Thyroid gland (tissue), 4 donors: ENCODE data around the gene FAM229B. TPM values are rescaled to one million over a fixed set of nuclear protein-coding genes. Genes with fewer than 3 reads are reported as not detected.

Source experiments
- DNase-seq, 2 donors: peaks; one replicate each; pipeline ENCODE4 v3.0.0-alpha.2; 2019
- H3K27ac ChIP-seq, 3 donors: fragments of 200-600 bp; sonication (generic); 1 replicate in 2 of 3; 2 replicates in 1 of 3; pipeline ENCODE4 v1.5.1; 2016 to 2019; ENCODE audit warnings: mild to moderate bottlenecking in 1 of 3, moderate library complexity in 1 of 3
- H3K27me3 ChIP-seq: fragments of 200-600 bp; sonication (generic); one replicate; pipeline ENCODE4 v1.5.1; 2019
- H3K36me3 ChIP-seq, 2 donors: fragments of 200-600 bp; sonication (generic); one replicate each; pipeline ENCODE4 v1.5.1; 2016 to 2019
- H3K4me1 ChIP-seq, 2 donors: fragments of 200-600 bp; sonication (generic); one replicate each; pipeline ENCODE4 v1.5.1; 2017 to 2019
- H3K4me3 ChIP-seq, 3 donors: fragments of 200-600 bp; sonication (generic); replicated peaks in 1 of 3; 1 replicate in 2 of 3; 2 replicates in 1 of 3; pipeline ENCODE4 v1.5.1; 2016; ENCODE audit warnings: mild to moderate bottlenecking in 1 of 3
- H3K9me3 ChIP-seq: fragments of 200-600 bp; sonication (generic); one replicate; pipeline ENCODE4 v1.5.1; 2017
- POLR2A ChIP-seq, 2 donors: fragments of 450-650 bp; IDR thresholded peaks; one replicate each; pipeline ENCODE4 v1.6.1; 2017; ENCODE audit warnings: antibody characterized with exemption in 2 of 2, mild to moderate bottlenecking in 2 of 2, moderate library complexity in 1 of 2
- WGBS, 2 donors: methylation state at CpG; one replicate each; pipeline ENCODE4 v1.1.5; 2017; 5-methylcytosine and 5-hydroxymethylcytosine counted together
- intact Hi-C: fragments of 100-400 bp; cut with DNase I; formaldehyde crosslinking; loops from one replicate; pipeline ENCODE4 v1.15.1; 2023
- total RNA-seq, 4 donors: library from RNA; depleted of rRNA; stranded (reverse); fragments of >200 nt; gene quantifications; one replicate each; pipeline ENCODE4 v1.2.3, GENCODE V29; 2016
- TF ChIP-seq, protein P1 (sequence below), 6 experiments: fragments of 200-600 bp in 3 of 6; fragments of 450-650 bp in 3 of 6; sonication (generic) in 3 of 6; IDR thresholded peaks; one replicate each; pipeline ENCODE4 v1.5.1; 2016 to 2019; ENCODE audit warnings: antibody characterized with exemption in 6 of 6, mild to moderate bottlenecking in 2 of 6, inconsistent platforms in 1 of 6, moderate library complexity in 1 of 6

FAM229B gene
- total RNA-seq, 4 donors from 2014 or later: 8.3 to 29.2 (median 13.9) TPM

DNA sequence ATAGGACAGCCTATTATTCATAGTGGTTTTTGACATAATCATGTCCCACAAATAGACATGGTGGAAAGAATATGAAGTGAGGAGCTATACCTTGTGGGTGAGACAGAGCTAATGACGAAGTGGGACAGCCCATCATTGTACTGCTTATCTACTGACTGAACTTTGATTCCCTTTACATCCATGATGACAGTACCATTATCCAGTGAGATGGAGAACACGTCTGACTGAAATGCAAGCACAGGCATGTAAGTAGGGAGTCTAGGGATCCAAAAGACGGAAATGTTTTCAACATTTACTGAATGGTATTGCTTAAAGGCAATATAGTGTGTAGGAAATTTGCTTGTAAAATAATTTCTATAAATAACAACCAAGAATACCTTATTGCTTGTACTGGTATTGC is 43.5 kb downstream of the FAM229B start:
- no peak overlapping the region for H3K4me3 ChIP-seq
- H3K27ac ChIP-seq: no peak overlapping the region
- H3K36me3 ChIP-seq: no peaks in the 10 kb centered on the region
- intact Hi-C loops: no loop called here
- DNase-seq: no peak
- H3K4me1 ChIP-seq: no peaks in the 10 kb centered on the region
- no peaks in the 10 kb centered on the region for H3K9me3 ChIP-seq
- TF ChIP-seq, protein P1, sequence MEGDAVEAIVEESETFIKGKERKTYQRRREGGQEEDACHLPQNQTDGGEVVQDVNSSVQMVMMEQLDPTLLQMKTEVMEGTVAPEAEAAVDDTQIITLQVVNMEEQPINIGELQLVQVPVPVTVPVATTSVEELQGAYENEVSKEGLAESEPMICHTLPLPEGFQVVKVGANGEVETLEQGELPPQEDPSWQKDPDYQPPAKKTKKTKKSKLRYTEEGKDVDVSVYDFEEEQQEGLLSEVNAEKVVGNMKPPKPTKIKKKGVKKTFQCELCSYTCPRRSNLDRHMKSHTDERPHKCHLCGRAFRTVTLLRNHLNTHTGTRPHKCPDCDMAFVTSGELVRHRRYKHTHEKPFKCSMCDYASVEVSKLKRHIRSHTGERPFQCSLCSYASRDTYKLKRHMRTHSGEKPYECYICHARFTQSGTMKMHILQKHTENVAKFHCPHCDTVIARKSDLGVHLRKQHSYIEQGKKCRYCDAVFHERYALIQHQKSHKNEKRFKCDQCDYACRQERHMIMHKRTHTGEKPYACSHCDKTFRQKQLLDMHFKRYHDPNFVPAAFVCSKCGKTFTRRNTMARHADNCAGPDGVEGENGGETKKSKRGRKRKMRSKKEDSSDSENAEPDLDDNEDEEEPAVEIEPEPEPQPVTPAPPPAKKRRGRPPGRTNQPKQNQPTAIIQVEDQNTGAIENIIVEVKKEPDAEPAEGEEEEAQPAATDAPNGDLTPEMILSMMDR (IDR thresholded peaks at IDR 0.05): no peak
- TF ChIP-seq POLR2A (IDR thresholded peaks at IDR 0.05): no peak
- no peaks in the 10 kb centered on the region for H3K27me3 ChIP-seq
- 87 to 88% methylated on average over 3 of the region's 3 CpGs for WGBS, 2 donors

GRCh38 chr6:112139052-112139451 is 51.7 kb downstream of the FAM229B start:
- intact Hi-C loops: no loop called here
- WGBS, 2 donors: 61 to 77% methylated on average over 8 of the region's 8 CpGs
- H3K36me3 ChIP-seq: peaks cover 0 to 9% of the 10 kb centered on the region in 2 donors
- no peaks in the 10 kb centered on the region for H3K27me3 ChIP-seq
- no peaks in the 10 kb centered on the region for H3K4me1 ChIP-seq
- no peak overlapping the region for H3K4me3 ChIP-seq
- DNase-seq: no peak
- no peak overlapping the region for H3K27ac ChIP-seq
- TF ChIP-seq, protein P1 (IDR thresholded peaks at IDR 0.05): no peak
- H3K9me3 ChIP-seq: no peaks in the 10 kb centered on the region

DNA sequence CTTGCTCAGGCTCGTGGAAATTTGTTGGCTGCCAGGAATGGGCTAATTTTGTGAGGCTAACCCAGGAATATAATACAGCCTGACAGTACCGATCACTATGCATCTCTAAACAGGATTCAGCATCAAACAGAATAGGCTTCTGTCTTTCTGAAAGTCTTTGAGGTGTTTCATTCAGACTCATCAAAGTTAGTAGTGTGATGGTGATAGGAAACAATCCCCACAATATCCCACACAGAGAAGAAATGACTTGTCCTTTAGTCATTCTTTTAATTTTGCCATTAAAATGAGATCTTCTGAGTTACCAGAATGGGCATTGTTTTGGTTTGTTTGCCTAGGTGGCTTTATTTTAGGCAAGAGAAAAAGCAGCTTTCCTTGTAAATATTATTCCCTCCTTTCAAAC is 54.3 kb downstream of the FAM229B start:
- Histone ChIP-seq H3K27me3 (no peaks in the 10 kb centered on the region), H3K9me3 (no peaks in the 10 kb centered on the region), H3K4me1 (no peaks in the 10 kb centered on the region), H3K27ac (no peak overlapping the region), H3K4me3 (no peak overlapping the region), H3K36me3 (peaks cover 0 to 9% of the 10 kb centered on the region in 2 donors)
- intact Hi-C loops: no loop called here
- DNase-seq: no peak
- TF ChIP-seq POLR2A (IDR thresholded peaks at IDR 0.05): no peak
- TF ChIP-seq, protein P1 (IDR thresholded peaks at IDR 0.05): no peak
- WGBS, 2 donors: 89 to 93% methylated on average over 2 of the region's 2 CpGs

GRCh38 chr6:112144145-112144926 is 56.9 kb downstream of the FAM229B start:
- Histone ChIP-seq H3K27ac (no peak overlapping the region), H3K4me3 (no peak overlapping the region), H3K27me3 (no peaks in the 10 kb centered on the region), H3K9me3 (no peaks in the 10 kb centered on the region), H3K4me1 (no peaks in the 10 kb centered on the region), H3K36me3 (peaks cover 0 to 9% of the 10 kb centered on the region in 2 donors)
- no peak for TF ChIP-seq POLR2A (IDR thresholded peaks at IDR 0.05)
- TF ChIP-seq, protein P1 (IDR thresholded peaks at IDR 0.05): no peak
- intact Hi-C loops: no loop called here
- DNase-seq: no peak
- WGBS, 2 donors: 81 to 89% methylated on average over 12 of the region's 12 CpGs

DNA sequence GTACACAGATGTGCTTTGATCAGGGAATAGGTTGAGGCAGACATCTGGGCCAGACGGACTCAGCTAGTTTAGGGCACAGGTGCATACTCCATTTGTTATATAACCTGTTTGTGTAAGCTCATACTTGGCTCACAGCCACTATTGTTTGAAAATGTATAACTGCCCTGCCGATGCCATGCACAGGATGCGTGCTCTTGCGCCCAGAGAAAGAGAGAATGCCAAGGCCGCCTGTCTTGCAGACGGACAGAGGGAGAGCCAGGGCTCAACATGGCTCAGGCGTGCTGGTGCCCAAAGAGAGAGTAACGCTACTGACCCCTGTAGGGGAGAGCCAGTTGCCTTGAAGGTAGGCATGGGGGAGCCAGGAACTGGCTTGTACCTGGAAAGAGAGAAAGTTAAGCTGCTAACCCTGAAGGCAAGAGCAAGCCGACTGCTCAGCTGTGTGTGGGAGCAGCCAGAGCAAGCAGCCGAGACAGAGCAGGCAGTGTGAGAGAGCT is 57.7 kb downstream of the FAM229B start:
- TF ChIP-seq, protein P1 (IDR thresholded peaks at IDR 0.05): no peak
- TF ChIP-seq POLR2A (IDR thresholded peaks at IDR 0.05): no peak
- WGBS, 2 donors: 81 to 88% methylated on average over 10 of the region's 10 CpGs
- no peak overlapping the region for H3K27ac ChIP-seq
- no peaks in the 10 kb centered on the region for H3K4me1 ChIP-seq
- H3K4me3 ChIP-seq: no peak overlapping the region
- no peaks in the 10 kb centered on the region for H3K9me3 ChIP-seq
- intact Hi-C loops: no loop called here
- peaks cover 0 to 9% of the 10 kb centered on the region in 2 donors for H3K36me3 ChIP-seq
- DNase-seq: no peak
- H3K27me3 ChIP-seq: no peaks in the 10 kb centered on the region
